GM18517 (cell line): ENCODE measurements around the gene FDXACB1.

Source experiments
- ATAC-seq: cut with Tn5 transposase; IDR thresholded peaks from one replicate; pipeline ENCODE4 v1.9.1; 2021; ENCODE audit warnings: mild to moderate bottlenecking, moderate library complexity; ENCODE audit not compliant: unreplicated experiment

The FDXACB1 gene

DNA sequence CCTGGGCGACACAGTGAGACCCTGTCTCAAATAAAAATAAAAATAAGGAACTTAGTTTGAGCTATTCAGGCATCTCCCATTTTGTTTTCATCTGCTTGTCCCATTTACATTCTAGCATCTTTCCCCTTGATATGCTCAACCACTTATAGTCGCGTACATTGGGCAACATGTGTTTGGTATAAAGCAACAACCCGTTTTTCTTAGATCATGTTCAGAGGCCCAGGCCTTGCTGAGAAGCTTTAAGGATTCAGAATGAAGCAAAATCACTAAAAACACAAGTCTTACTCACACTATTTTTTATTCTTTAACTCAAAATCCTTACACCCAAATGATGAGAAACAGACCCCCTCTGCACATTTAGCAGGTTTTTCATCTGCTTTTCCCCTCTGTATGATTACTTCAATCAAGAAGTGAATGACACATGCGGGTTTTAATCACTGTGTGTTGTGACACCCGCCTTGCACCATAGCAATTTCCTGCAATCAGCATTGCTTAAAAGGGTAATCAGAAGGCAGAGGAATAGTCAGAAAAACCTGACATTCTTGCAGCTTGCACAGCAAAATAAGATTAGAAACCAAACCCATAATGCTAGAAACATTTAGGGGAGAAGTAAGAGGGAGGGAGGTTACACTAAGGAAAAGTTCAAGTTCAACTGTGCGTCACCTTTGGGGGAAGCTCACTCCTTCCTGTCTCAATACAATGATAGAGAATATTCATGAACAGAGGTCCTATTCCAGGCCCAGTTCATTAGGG lies 33.5 kb downstream of the FDXACB1 start:
- ATAC-seq = no peak

DNA sequence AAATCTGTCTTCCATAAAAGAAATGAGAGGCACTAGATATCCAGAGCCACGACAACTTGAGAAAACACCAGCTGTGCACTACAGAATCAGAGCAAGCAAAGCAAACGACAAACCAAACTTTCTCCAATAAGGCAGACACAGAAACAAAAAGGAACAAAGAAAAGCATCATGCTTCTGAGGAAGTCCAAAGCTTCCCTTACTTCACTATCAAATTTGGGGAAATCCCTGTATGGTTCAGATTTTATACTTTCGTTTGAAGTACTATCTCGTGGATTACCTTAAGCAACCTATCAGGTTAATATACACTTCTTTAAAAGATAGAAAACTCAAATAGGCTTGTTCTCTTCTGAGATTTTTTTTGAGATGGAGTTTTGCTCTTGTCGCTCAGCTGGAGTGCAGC lies 35.3 kb downstream of the FDXACB1 start:
- ATAC-seq = no peak

DNA sequence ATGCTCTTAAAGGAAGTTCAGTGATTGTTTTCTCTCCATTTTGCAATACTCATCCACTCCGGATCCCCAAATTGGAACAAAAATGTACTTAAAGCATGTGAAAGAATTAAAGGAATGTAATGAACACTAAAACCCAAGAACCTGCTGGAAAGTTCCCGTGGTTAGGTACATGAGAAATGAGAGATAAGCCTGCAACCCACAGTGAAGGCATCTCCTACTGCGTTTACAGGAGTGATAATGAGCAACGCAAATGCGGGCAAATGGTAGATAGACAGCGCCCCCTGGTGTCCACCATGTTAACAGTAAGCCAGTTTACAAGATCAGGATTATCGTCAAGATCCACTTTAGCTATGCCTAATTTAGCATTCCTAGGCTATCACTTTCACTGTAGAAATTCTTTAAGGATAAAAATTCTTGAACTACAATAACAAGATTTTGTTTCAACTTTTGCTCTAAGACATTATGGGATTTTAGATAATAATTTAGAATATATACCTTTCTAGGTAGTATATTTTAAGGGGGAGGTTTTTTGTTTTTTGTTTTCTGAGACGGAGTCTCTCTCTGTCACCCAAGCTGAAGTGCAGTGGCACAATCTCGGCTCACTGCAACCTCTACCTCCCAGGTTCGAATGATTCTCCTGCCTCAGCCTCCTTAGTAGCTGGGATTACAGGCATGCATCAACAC lies 37.5 kb downstream of the FDXACB1 start:
- peak; percentile 70 for ATAC-seq

DNA sequence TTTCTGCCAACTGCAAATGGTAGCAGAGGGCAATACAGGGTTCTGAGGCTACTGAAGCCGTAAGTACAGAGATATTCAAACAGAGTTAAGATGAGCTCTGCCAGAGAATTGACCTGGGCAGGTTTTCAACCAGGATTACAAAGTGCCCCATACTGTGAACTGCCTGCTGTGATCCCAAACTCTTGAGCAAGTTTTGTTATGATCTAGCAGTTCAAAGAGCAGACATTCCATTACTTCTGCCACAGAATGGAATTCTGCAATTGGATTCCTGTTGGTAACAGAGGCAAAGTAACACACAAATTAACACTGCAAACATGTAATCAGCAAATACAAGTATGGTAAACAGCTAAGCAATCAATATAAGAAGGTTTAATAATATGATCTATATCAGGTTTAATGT lies 38.8 kb downstream of the FDXACB1 start:
- no peak for ATAC-seq

DNA sequence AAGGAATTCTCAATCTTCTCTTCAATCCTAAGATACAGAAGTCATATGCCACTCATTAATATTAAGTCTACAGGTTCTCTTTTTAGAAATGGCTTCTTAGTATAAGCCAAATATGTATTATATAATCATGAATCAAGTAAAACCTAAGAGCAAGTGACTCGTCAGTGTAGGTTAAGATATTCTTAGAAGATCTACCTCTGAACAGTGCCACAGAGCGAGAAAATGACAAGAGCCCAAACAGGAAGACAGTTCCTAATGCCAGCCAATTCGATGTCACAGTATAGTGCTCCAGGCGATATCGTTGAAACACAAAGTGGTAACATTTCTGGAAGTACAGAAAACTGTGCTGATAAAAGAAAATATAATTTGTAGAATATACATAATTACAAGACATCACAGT lies 40.9 kb downstream of the FDXACB1 start:
- no peak for ATAC-seq

DNA sequence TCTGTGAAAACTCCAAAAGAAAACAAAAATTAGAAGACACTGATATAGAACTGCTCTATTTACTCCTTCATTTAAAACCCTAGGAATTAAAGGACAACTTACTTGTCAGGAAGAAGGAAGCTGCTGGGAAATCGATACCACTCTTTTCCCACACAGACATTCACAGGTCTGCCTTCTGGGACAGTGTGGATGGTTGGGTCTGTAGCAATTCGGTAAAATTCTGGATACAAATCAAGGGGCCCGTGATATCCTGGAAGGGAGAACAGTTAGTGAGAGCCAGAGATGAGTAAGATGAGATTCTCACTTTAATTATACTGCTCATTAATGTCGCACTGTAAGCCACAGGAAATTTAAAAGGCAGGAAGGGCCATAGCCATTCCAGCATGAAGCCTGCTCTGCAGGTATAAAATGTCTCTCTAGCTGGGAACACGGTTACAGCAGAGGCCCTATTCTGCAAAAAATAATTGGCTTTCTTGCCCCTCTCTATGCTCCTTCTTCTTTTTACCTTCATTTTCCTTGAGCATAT lies 41.5 kb downstream of the FDXACB1 start:
- no peak for ATAC-seq

DNA sequence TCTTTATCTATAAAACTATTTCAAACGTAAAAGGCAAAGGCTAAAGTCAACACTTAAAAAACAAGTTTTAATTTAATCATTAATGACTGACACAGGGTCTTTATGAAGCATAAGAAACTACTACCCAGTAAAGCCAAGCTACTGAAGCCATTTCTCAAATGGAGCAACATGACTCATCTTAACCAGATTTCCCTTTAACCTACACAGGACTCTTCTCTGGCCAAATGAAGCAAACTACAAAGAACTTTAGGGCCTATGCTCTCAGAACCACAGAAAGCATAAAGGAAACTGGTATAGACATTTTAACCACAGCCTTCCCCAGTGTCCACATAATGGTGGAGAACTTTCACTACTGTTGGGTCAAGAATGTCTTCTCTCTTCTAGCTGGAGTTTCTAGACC lies 42.2 kb downstream of the FDXACB1 start:
- no peak for ATAC-seq

DNA sequence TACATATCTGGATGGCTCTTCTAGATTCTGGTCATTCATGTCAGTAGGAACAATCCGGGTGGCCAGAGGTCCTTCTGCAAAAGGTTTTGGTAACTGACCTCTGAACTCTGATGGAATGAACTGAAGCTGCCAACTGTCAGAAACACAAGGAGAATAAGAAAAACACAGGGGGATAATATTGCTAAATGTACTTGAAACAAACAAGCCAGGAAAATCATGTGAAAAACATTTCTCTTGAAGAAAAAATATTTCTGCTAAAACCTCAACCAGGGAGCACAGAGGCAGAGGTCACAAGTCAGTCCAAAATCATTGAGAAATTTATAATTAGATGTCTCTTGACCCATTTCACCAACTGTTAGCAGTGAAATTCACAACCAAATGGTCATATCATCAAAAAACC lies 42.8 kb downstream of the FDXACB1 start:
- ATAC-seq = no peak

DNA sequence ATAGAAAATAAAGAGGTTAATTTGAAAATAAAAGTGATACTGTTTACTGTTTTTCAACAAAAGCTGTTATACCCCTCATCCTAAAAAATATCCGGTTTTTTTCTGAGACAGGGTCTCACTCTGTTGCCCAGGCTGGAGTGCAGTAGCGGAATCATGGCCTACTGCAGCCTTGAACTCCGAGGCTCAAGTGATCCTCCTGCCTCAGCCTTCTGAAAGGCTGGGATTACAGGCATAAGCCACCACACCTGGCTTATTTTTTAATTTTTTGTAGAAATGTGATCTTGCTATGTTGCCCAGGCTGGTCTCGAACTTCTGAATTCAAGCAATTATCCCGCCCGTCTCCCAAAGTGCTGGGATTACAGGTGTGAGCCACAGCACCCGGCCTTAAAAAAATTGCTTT lies 43.3 kb downstream of the FDXACB1 start:
- no peak for ATAC-seq

DNA sequence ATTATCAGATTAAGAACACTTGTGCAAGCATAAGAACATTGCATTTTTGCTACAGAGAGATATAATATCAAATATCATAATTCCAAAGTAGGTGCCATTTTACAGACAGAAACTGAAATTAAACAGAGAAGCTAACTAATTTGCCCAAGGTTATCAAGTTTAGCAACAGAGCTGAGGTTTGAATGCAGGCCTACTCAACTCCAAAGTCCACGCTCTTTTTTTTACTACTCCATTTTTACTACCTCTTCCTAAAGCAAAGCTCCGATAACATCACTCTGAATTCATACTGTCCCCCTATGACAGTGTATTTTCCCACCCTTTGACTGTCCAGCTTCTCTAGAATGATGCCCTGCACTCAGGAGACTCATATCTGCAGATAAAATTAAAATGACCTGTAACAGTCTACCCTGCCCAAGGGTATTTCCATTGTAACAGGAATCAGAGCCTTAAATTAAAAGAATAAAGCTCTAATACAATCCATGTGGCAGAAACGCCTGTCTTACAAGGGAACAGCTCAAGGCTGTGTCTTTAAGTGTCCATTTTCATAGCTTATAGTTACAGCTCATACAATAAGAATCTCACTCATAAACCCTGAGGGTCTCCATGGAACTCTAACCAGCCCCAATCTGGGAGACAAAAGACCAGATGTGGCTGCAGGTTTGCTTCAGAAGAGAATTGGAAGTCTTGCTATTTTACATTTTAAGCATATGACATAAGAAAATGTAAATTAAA lies 44.4 kb downstream of the FDXACB1 start:
- no peak for ATAC-seq

DNA sequence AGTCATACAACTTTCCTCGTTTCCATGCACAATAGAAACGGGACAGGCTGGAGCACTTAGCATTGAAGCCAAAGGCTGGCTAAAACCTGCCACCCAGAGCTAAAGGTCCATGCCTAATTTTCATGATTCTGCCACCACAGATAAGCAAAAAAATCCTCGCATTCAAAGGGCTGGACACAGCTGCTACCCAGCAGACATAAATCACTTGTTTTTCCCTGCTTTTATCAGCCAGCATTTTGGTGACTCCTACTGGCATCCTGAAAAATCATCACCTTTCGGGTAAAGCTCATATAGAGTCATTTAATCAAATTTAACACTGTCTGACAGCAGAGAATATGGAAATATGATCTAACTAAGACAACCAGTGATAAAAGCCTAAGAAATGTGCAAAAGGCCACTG lies 45.4 kb downstream of the FDXACB1 start:
- no peak for ATAC-seq

DNA sequence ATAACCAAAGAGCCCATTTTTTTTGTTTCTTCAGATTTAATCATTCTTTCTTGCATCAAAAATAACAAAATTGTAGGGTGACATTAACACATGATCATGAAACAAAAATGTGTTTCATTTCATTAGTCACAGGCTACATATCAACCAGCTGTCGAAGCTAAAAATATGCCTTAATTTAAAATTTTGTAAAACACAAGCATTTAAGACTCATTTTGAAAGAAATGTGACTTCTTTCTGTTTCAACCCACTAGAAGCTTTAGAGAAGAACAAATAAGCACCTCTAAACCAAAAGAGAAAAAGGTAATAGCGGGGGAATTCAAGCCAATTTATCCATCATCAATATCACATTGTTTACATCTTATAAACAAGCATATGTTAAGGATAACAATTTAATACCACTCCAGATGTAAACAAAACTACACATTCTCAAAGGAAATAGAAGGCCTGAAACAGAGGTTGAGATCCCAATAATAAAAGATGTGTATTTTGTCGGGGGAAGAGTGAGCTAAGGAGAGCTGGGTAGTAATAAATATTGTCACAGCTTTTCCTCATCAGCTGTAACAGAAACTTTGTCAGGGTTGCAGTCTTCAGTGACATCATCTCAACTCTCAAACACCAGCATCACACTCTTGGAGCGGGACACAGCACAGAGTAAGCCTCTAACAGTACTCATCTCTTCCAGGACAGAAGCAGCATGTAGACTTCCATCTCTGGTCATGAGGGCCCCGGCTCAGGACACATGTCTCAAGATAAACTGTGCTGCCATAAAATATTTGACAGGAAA lies 49.6 kb downstream of the FDXACB1 start:
- ATAC-seq = peak; percentile 86

DNA sequence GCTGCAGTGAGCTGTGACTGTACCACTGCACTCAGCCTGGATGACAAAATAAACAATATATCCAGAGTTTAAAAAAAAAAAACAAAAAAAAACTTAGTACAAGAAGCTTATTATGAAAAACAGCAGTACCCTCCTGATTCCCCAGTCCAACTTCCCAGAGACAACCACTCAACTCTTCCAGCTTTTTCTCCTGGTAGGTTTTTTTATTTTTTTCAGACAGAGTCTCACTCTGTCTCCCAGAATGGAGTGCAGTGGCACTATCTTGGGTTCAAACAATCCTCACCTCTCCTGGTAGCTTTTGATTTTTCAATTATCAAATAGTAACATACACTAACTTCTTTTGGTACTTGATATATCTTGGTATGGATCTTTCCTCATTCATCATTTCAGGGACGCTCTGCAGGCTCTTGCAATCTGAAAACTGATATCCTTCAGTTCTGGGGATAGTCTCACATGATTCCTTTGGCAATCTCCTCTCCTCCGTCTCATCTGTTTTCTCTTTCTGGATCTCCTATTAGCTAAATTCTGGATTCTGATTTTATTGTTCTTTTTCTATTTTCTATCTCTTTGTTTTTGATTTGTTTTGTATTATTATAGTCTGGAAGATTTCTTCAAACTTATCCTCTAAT lies 52.5 kb downstream of the FDXACB1 start:
- ATAC-seq = no peak
